Left ventricle myocardium inferior (tissue), 1 donor: ENCODE measurements around the gene CA5B. TPM values are rescaled to one million over a fixed set of nuclear protein-coding genes. Genes with fewer than 3 reads are reported as not detected.
"Not testable (repeated sequence)": the region's sequence is repeated elsewhere in the genome, so short reads cannot be mapped to it uniquely, and the experiment has no call there.

Source experiments
- DNase-seq: peaks from one replicate; pipeline ENCODE4 v3.0.0-alpha.2; 2020
- H3K27ac ChIP-seq: fragments of 200-600 bp; replicated peaks from 2 replicates; pipeline ENCODE4 v1.8.0; 2021
- H3K27me3 ChIP-seq: fragments of 200-600 bp; 2 replicates; pipeline ENCODE4 v1.8.0; 2021; ENCODE audit warnings: low read depth
- H3K36me3 ChIP-seq: fragments of 200-600 bp; 2 replicates; pipeline ENCODE4 v1.8.0; 2021
- H3K4me1 ChIP-seq: fragments of 200-600 bp; 2 replicates; pipeline ENCODE4 v1.8.0; 2021
- H3K4me3 ChIP-seq: fragments of 200-600 bp; 2 replicates; pipeline ENCODE4 v1.8.0; 2021; ENCODE audit warnings: mild to moderate bottlenecking, moderate library complexity
- H3K9me3 ChIP-seq: fragments of 200-600 bp; replicated peaks from 2 replicates; pipeline ENCODE4 v1.8.0; 2021
- CTCF ChIP-seq: fragments of 200-600 bp; IDR thresholded peaks from 2 replicates; pipeline ENCODE4 v1.8.0; 2021; ENCODE audit warnings: antibody characterized with exemption, mild to moderate bottlenecking, borderline replicate concordance
- intact Hi-C: fragments of 100-400 bp; cut with micrococcal nuclease; formaldehyde crosslinking; loops from one replicate; pipeline ENCODE4 v1.11.0; 2022
- total RNA-seq: library from RNA; stranded (reverse); fragmentation: NEBNext Ultra II Directional; extraction: Animal tissue kit (Norgen Biotek cat#: 25700); gene quantifications from one replicate; pipeline ENCODE4 v1.2.1, GENCODE V29; 2021
- donor health status: DM: no; HTN: yes; CAD: no; lungs with severe emphysema.

Gene CA5B
- total RNA-seq, 1 donor from 2014 or later = 3.2 TPM

GRCh38 chrX:15724911-15725310, 13.2 kb upstream of the CA5B start:
- no peaks in the 10 kb centered on the region for H3K4me1 ChIP-seq
- no peak overlapping the region for H3K4me3 ChIP-seq
- no peaks in the 10 kb centered on the region for H3K27me3 ChIP-seq
- no peak for DNase-seq
- intact Hi-C loops = no loop called here
- no peak for TF ChIP-seq CTCF
- H3K27ac ChIP-seq = no peak overlapping the region
- H3K9me3 ChIP-seq = no peaks in the 10 kb centered on the region
- H3K36me3 ChIP-seq = no peaks in the 10 kb centered on the region

GRCh38 chrX:15731368-15731767, 6.7 kb upstream of the CA5B start:
- intact Hi-C loops, H3K27ac ChIP-seq, H3K36me3 ChIP-seq, H3K4me3 ChIP-seq, H3K27me3 ChIP-seq, H3K9me3 ChIP-seq, DNase-seq, H3K4me1 ChIP-seq: not testable (repeated sequence)

GRCh38 chrX:15737190-15737958, 696 bp upstream of the CA5B start:
- no peaks in the 10 kb centered on the region for H3K27me3 ChIP-seq
- peaks cover 14% of the 10 kb centered on the region for H3K4me1 ChIP-seq
- TF ChIP-seq CTCF = no peak
- no peaks in the 10 kb centered on the region for H3K9me3 ChIP-seq
- H3K27ac ChIP-seq = no peak overlapping the region
- no peaks in the 10 kb centered on the region for H3K36me3 ChIP-seq
- no peak for DNase-seq
- H3K4me3 ChIP-seq = peak overlapping the region; percentile 70
- intact Hi-C loops = no loop called here

- H3K9me3 ChIP-seq = no peaks in the 10 kb centered on the region
- no peaks in the 10 kb centered on the region for H3K27me3 ChIP-seq
- H3K4me3 ChIP-seq = no peak overlapping the region
- H3K36me3 ChIP-seq = no peaks in the 10 kb centered on the region
- H3K27ac ChIP-seq = no peak overlapping the region
- no peak for TF ChIP-seq CTCF
- peaks cover 20% of the 10 kb centered on the region for H3K4me1 ChIP-seq
- DNase-seq = no peak
- intact Hi-C loops = no loop called here
These were observed 1.8 kb downstream of the CA5B start for GRCh38 chrX:15739886-15740285.

- no peaks in the 10 kb centered on the region for H3K36me3 ChIP-seq
- no peaks in the 10 kb centered on the region for H3K27me3 ChIP-seq
- peaks cover 6% of the 10 kb centered on the region for H3K4me1 ChIP-seq
- intact Hi-C loops = no loop called here
- H3K9me3 ChIP-seq = no peaks in the 10 kb centered on the region
- no peak for TF ChIP-seq CTCF
- H3K4me3 ChIP-seq = no peak overlapping the region
- DNase-seq = no peak
- H3K27ac ChIP-seq = no peak overlapping the region
These were observed 6.3 kb downstream of the CA5B start for GRCh38 chrX:15744181-15744867.

- TF ChIP-seq CTCF = no peak
- no peaks in the 10 kb centered on the region for H3K9me3 ChIP-seq
- no peaks in the 10 kb centered on the region for H3K27me3 ChIP-seq
- intact Hi-C loops = no loop called here
- no peak for DNase-seq
- no peak overlapping the region for H3K4me3 ChIP-seq
- peaks cover 12% of the 10 kb centered on the region for H3K4me1 ChIP-seq
- H3K36me3 ChIP-seq = no peaks in the 10 kb centered on the region
- no peak overlapping the region for H3K27ac ChIP-seq
These were observed 7.1 kb downstream of the CA5B start for GRCh38 chrX:15745179-15745578.

GRCh38 chrX:15746651-15747050, 8.6 kb downstream of the CA5B start:
- intact Hi-C loops, DNase-seq, H3K27me3 ChIP-seq, H3K4me3 ChIP-seq, H3K9me3 ChIP-seq, H3K36me3 ChIP-seq: not testable (repeated sequence)
- Histone ChIP-seq H3K27ac (peak overlapping the region; percentile 23), H3K4me1 (peaks cover 20% of the 10 kb centered on the region)
